Activated T-cell treated with anti-CD3 and anti-CD28 coated beads for 4 hours (primary cell): Measurements from ENCODE around the gene WDR3.

Source experiments
- DNase-seq: peaks from one replicate; pipeline ENCODE4 v3.0.0-alpha.2; 2020

WDR3 gene

GRCh38 chr1:117959364-117959763 is 29.8 kb downstream of the WDR3 start:
- no peak for DNase-seq

- no peak for DNase-seq
Observed at GRCh38 chr1:117964290-117965038, 34.9 kb downstream of the WDR3 start.

- no peak for DNase-seq
Observed at GRCh38 chr1:117967477-117967876, 37.9 kb downstream of the WDR3 start.

GRCh38 chr1:117967881-117968280 is 38.3 kb downstream of the WDR3 start:
- no peak for DNase-seq

GRCh38 chr1:117970252-117970651 is 40.7 kb downstream of the WDR3 start:
- DNase-seq = no peak

- no peak for DNase-seq
Observed at GRCh38 chr1:117971777-117972176, 42.2 kb downstream of the WDR3 start.

- no peak for DNase-seq
Observed at GRCh38 chr1:117976381-117976780, 46.8 kb downstream of the WDR3 start.

GRCh38 chr1:117981455-117982192 is 52.1 kb downstream of the WDR3 start:
- DNase-seq = no peak

GRCh38 chr1:117985239-117985638 is 55.7 kb downstream of the WDR3 start:
- DNase-seq = no peak

- no peak for DNase-seq
Observed at GRCh38 chr1:117985973-117986372, 56.4 kb downstream of the WDR3 start.

- DNase-seq = no peak
Observed at GRCh38 chr1:118004312-118004711, 74.8 kb downstream of the WDR3 start.

- DNase-seq = no peak
Observed at GRCh38 chr1:118007391-118007790, 77.9 kb downstream of the WDR3 start.

- no peak for DNase-seq
Observed at GRCh38 chr1:118008011-118008410, 78.5 kb downstream of the WDR3 start.

GRCh38 chr1:118012515-118013124 is 83.1 kb downstream of the WDR3 start:
- DNase-seq = no peak

- DNase-seq = no peak
Observed at GRCh38 chr1:118013336-118013735, 83.8 kb downstream of the WDR3 start.

GRCh38 chr1:118013938-118014337 is 84.4 kb downstream of the WDR3 start:
- no peak for DNase-seq
